A549 (cell line): ENCODE data around the gene LRRN4CL. TPM values are rescaled to one million over a fixed set of nuclear protein-coding genes. Genes with fewer than 3 reads are reported as not detected.

Experiments used
- ATAC-seq, 2 experiments: fragments of 200-7000 bp in 1 of 2; fragments of >200 bp in 1 of 2; cut with Nextera tagmentation in 1 of 2; cut with Tn5 transposase in 1 of 2; 3 replicates each; pipeline versions ENCODE4 v1.8.0 to v1.9.1; 2018 to 2020; ENCODE audit warnings: mild to moderate bottlenecking in 1 of 2, moderate library complexity in 1 of 2
- CTCF ChIA-PET: fragments of 300-600 bp; sonication (Branson Sonifier 250); formaldehyde crosslinking; extraction: SDS; loops from one replicate; lab custom pipeline; 2021; ENCODE audit warnings: antibody characterized with exemption, inconsistent platforms; lab: Yijun Ruan, JAX
- POLR2A ChIA-PET: fragments of 350-600 bp; formaldehyde crosslinking; extraction: SDS; loops from one replicate; lab custom pipeline; 2021; ENCODE audit warnings: antibody characterized with exemption, inconsistent platforms; lab: Yijun Ruan, JAX
- DNase-seq, 2 experiments: peaks; one replicate each; pipeline versions ENCODE4 v3.0.0 to v3.0.0-alpha.2; 2011 to 2016; ENCODE audit warnings: low read depth in 1 of 2, low spot score in 1 of 2
- FAIRE-seq: peaks from 2 replicates; lab custom pipeline; 2011; peaks lifted over from hg19 to GRCh38; lab: Jason Lieb, UNC
- H3K27ac ChIP-seq, 2 experiments: fragments of >200 bp; sonication (Bioruptor Twin); formaldehyde crosslinking; 3 replicates each; pipeline ENCODE4 v1.5.1; 2016 to 2017
- H3K4me1 ChIP-seq: fragments of >200 bp; sonication (Bioruptor Twin); formaldehyde crosslinking; 3 replicates; pipeline ENCODE4 v1.6.1; 2016
- H3K4me2 ChIP-seq: fragments of >200 bp; sonication (Bioruptor Twin); formaldehyde crosslinking; 3 replicates; pipeline ENCODE4 v1.6.1; 2016
- H3K4me3 ChIP-seq: fragments of >200 bp; sonication (Bioruptor Twin); formaldehyde crosslinking; 3 replicates; pipeline ENCODE4 v1.5.1; 2016
- H3K9me3 ChIP-seq: fragments of >200 bp; sonication (Bioruptor Twin); formaldehyde crosslinking; 3 replicates; pipeline ENCODE4 v1.6.1; 2016
- CBX2 ChIP-seq: fragments of 200-600 bp; sonication (generic); IDR thresholded peaks from 2 replicates; pipeline ENCODE4 v1.6.1; 2016; ENCODE audit warnings: low read depth, mild to moderate bottlenecking, borderline replicate concordance
- CHD4 ChIP-seq: fragments of 200-600 bp; sonication (generic); IDR thresholded peaks from 2 replicates; pipeline ENCODE4 v1.6.1; 2016; ENCODE audit warnings: antibody characterized with exemption, mild to moderate bottlenecking, borderline replicate concordance
- EHF ChIP-seq: fragments of 250-450 bp; sonication (Bioruptor Pico); IDR thresholded peaks from 2 replicates; pipeline ENCODE4 v1.5.0; 2020; ENCODE audit warnings: mild to moderate bottlenecking
- EHMT2 ChIP-seq: fragments of 200-600 bp; sonication (generic); IDR thresholded peaks from 2 replicates; pipeline ENCODE4 v1.6.1; 2016; ENCODE audit warnings: antibody characterized with exemption, low read depth, mild to moderate bottlenecking, moderate library complexity
- ELK1 ChIP-seq: fragments of 150-350 bp; IDR thresholded peaks from 2 replicates; pipeline ENCODE4 v1.6.1; 2014; ENCODE audit warnings: low read depth, mild to moderate bottlenecking, low read length
- FOSB ChIP-seq: fragments of 250-450 bp; sonication (Bioruptor Pico); IDR thresholded peaks from 2 replicates; pipeline ENCODE4 v1.5.0; 2020; ENCODE audit warnings: mild to moderate bottlenecking, moderate library complexity
- FOSL2 ChIP-seq, 2 experiments: fragments of 450-650 bp in 1 of 2; fragments of >200 bp in 1 of 2; sonication (Bioruptor Twin) in 1 of 2; formaldehyde crosslinking; IDR thresholded peaks; 2 replicates each; pipeline versions ENCODE4 v1.5.0 to v1.6.1; 2016 to 2020; ENCODE audit warnings: mild to moderate bottlenecking in 1 of 2, moderate library complexity in 1 of 2
- GATA3 ChIP-seq: IDR thresholded peaks from 2 replicates; pipeline ENCODE4 v1.6.1; 2012; ENCODE audit warnings: borderline replicate concordance
- HDAC2 ChIP-seq: fragments of 200-600 bp; sonication (generic); IDR thresholded peaks from 2 replicates; pipeline ENCODE4 v1.6.1; 2016
- HES2 ChIP-seq: fragments of >200 bp; sonication (Bioruptor Twin); formaldehyde crosslinking; IDR thresholded peaks from 2 replicates; pipeline ENCODE4 v1.6.1; 2016
- HOXA7 ChIP-seq: fragments of 250-450 bp; sonication (Bioruptor Pico); IDR thresholded peaks from 2 replicates; pipeline ENCODE4 v1.5.0; 2020; ENCODE audit warnings: mild to moderate bottlenecking, moderate library complexity
- KDM5A ChIP-seq: fragments of 200-600 bp; sonication (generic); IDR thresholded peaks from 2 replicates; pipeline ENCODE4 v1.6.1; 2016; ENCODE audit warnings: antibody characterized with exemption, mild to moderate bottlenecking
- MAFK ChIP-seq: fragments of 450-650 bp; IDR thresholded peaks from 2 replicates; pipeline ENCODE4 v1.6.1; 2014; ENCODE audit not compliant: partially characterized antibody
- PBX3 ChIP-seq: IDR thresholded peaks from 2 replicates; pipeline ENCODE4 v1.6.1; 2012
- POLR2AphosphoS2 ChIP-seq: conservative IDR thresholded peaks from 2 replicates; pipeline ENCODE4 v1.6.1; 2012; ENCODE audit warnings: low read length, improper control_type of control experiment, inconsistent platforms
- RARB ChIP-seq: fragments of 250-450 bp; sonication (Bioruptor Pico); IDR thresholded peaks from 2 replicates; pipeline ENCODE4 v1.8.0; 2021; ENCODE audit warnings: mild to moderate bottlenecking, moderate library complexity
- REST ChIP-seq: fragments of 200-600 bp; sonication (generic); IDR thresholded peaks from 2 replicates; pipeline ENCODE4 v1.6.1; 2016; ENCODE audit warnings: antibody characterized with exemption, mild to moderate bottlenecking, moderate library complexity
- RFX5 ChIP-seq: fragments of 450-650 bp; IDR thresholded peaks from 2 replicates; pipeline ENCODE4 v1.7.1; 2014; ENCODE audit warnings: antibody characterized with exemption, mild to moderate bottlenecking, moderate library complexity
- TP53 ChIP-seq: fragments of 250-450 bp; sonication (Bioruptor Pico); IDR thresholded peaks from 2 replicates; pipeline ENCODE4 v1.5.0; 2021; ENCODE audit warnings: mild to moderate bottlenecking, moderate library complexity
- ZNF302 ChIP-seq: fragments of 250-450 bp; sonication (Bioruptor Pico); IDR thresholded peaks from 2 replicates; pipeline ENCODE4 v1.9.0; 2021; ENCODE audit warnings: inconsistent platforms, mild to moderate bottlenecking, moderate library complexity
- WGBS: methylation state at CpG from one replicate; pipeline ENCODE4 v1.1.6; 2017; ENCODE audit errors: missing lambda C conversion rate; 5-methylcytosine and 5-hydroxymethylcytosine counted together
- polyA plus RNA-seq, 4 experiments: library from polyadenylated mRNA; depleted of rRNA in 3 of 4; stranded (reverse); fragments of >200 nt; fragmentation: RNase III in 1 of 4; extraction: RNeasy Plus Mini Kit Qiagen cat#74134 plus additional on column Dnase treatment in 1 of 4; gene quantifications; 2 replicates in 3 of 4; 3 replicates in 1 of 4; pipeline ENCODE4 v1.2.3, GENCODE V29; 2011 to 2017

The LRRN4CL gene
- polyA plus RNA-seq, 2 of the 4 experiments (the other 2 are of a cell fraction): 0.03 to 0.04 TPM

- FAIRE-seq (no peak), ATAC-seq (peak; percentile 20 to 27; a peak in 2 of 6 replicates), DNase-seq (no peak)
- Histone ChIP-seq H3K27ac (peak overlapping the region; percentile 87 to 92), H3K9me3 (no peaks in the 10 kb centered on the region), H3K4me3 (peak overlapping the region; percentile 67), H3K4me2 (peak overlapping the region; percentile 90), H3K4me1 (peaks cover 24% of the 10 kb centered on the region)
- POLR2A ChIA-PET: interaction anchor here (1.3 to 2.7 kb wide), 2 partner anchors 76 to 87 kb away, joined by 4 to 10 read pairs; partner anchors contain the start of genes TUT1 and ZBTB3
- no peak for TF ChIP-seq GATA3
- TF ChIP-seq ELK1: no peak
- no peak for TF ChIP-seq EHMT2
- TF ChIP-seq TP53 (CRISPR knock-in tag): no peak
- no peak for TF ChIP-seq CHD4
- TF ChIP-seq PBX3: no peak
- WGBS: 9% methylated on average over 9 of the region's 16 CpGs
- CTCF ChIA-PET: interaction anchor here (2.3 to 7.2 kb wide), 2 partner anchors 14 to 22 kb away, joined by 5 to 126 read pairs; partner anchors contain the start of gene LRRN4CL
Observed at GRCh38 chr11:62678433-62678769, 10.9 kb downstream of the LRRN4CL start.

GRCh38 chr11:62677714-62678113 is 11.6 kb downstream of the LRRN4CL start:
- peaks cover 28% of the 10 kb centered on the region for H3K4me1 ChIP-seq
- WGBS: 75% methylated on average over 15 of the region's 15 CpGs
- ATAC-seq (no peak), FAIRE-seq (no peak), DNase-seq (no peak)
- peak overlapping the region in 1 of 2 experiments; percentile 92; a peak in 2 of 6 replicates for H3K27ac ChIP-seq
- H3K4me3 ChIP-seq: peak overlapping the region; percentile 67
- peak overlapping the region; percentile 90 for H3K4me2 ChIP-seq
- POLR2A ChIA-PET: interaction anchor here (1.2 to 1.8 kb wide), 2 partner anchors 49 to 109 kb away, joined by 3 to 6 read pairs; partner anchors contain the start of gene HNRNPUL2
- CTCF ChIA-PET: interaction anchor here (1.2 to 9.0 kb wide), 4 partner anchors 15 to 66 kb away, joined by 4 to 72 read pairs (median 5); partner anchors contain the start of genes EML3 and LRRN4CL
- no peaks in the 10 kb centered on the region for H3K9me3 ChIP-seq
- no peak for TF ChIP-seq CHD4
- TF ChIP-seq EHF: no peak
- no peak for TF ChIP-seq ZNF302 (CRISPR knock-in tag)
- no peak for TF ChIP-seq HDAC2
- TF ChIP-seq FOSB (CRISPR knock-in tag): no peak
- TF ChIP-seq RFX5: no peak
- no peak for TF ChIP-seq RARB (CRISPR knock-in tag)
- no peak for TF ChIP-seq POLR2AphosphoS2
- TF ChIP-seq KDM5A: no peak
- TF ChIP-seq FOSL2 (IDR thresholded peaks at IDR 0.05): no peak
- TF ChIP-seq FOSL2 (CRISPR knock-in tag; IDR thresholded peaks at IDR 0.05): no peak
- TF ChIP-seq HOXA7 (CRISPR knock-in tag): no peak
- no peak for TF ChIP-seq REST
- no peak for TF ChIP-seq GATA3
- TF ChIP-seq MAFK: no peak
- no peak for TF ChIP-seq HES2
- no peak for TF ChIP-seq CBX2
- TF ChIP-seq, all 56 proteins: peak for 0
